ENCODE data around the gene SLC6A19. TPM values are rescaled to one million over a fixed set of nuclear protein-coding genes. Genes with fewer than 3 reads are reported as not detected.

The SLC6A19 gene
- total and polyA plus RNA-seq, 4 donors = 0.17 to 4.9 (median 0.91) TPM

GRCh38 chr5:1164696-1165630 is 36.4 kb upstream of the SLC6A19 start:
- no peak overlapping the region for H3K27ac ChIP-seq (ENCODE audit: low read depth in 1 of 2, low read length in 2 of 2)
- TF ChIP-seq MAX (IDR thresholded peaks at IDR 0.05) (no peak), HNF4A (conservative IDR thresholded peaks at IDR 0.05) (no peak), CTCF (IDR thresholded peaks at IDR 0.05; ENCODE audit: low read depth, low read length, missing input control) (no peak), FOXA2 (IDR thresholded peaks at IDR 0.05) (no peak), EGR1 (IDR thresholded peaks at IDR 0.05; ENCODE audit: low read depth in 2 of 2) (no peak), SP1 (IDR thresholded peaks at IDR 0.05) (no peak), ZBTB33 (IDR thresholded peaks at IDR 0.05) (no peak), RAD21 (IDR thresholded peaks at IDR 0.05) (no peak), RXRA (IDR thresholded peaks at IDR 0.05) (no peak), HNF4G (IDR thresholded peaks at IDR 0.05) (no peak), YY1 (IDR thresholded peaks at IDR 0.05) (no peak), NR2F2 (IDR thresholded peaks at IDR 0.05) (no peak)
- no peak for DNase-seq (ENCODE audit: low spot score)
- no peaks in the 10 kb centered on the region for H3K9me3 ChIP-seq (ENCODE audit: control insufficient read depth in 4 of 4, low read length in 3 of 4)
- H3K27me3 ChIP-seq (ENCODE audit: control insufficient read depth in 4 of 4, insufficient read depth in 4 of 4, low read length in 3 of 4) = no peaks in the 10 kb centered on the region
- no peaks in the 10 kb centered on the region for H3K36me3 ChIP-seq (ENCODE audit: control insufficient read depth in 4 of 4, insufficient read depth in 3 of 4, low read depth in 1 of 4, low read length in 3 of 4)
- H3K4me3 ChIP-seq (ENCODE audit: low read depth in 1 of 3, low read length in 3 of 3) = no peak overlapping the region
- no peak overlapping the region for H3K9ac ChIP-seq (ENCODE audit: low read depth in 1 of 2, low read length in 2 of 2)
- WGBS = 77% methylated on average over 27 of the region's 27 CpGs
- peaks cover 0 to 11% (median 6%) of the 10 kb centered on the region in 4 donors for H3K4me1 ChIP-seq (ENCODE audit: control insufficient read depth in 4 of 4, insufficient read depth in 4 of 4, low read length in 3 of 4)

- Histone ChIP-seq H3K27ac (ENCODE audit: low read depth in 1 of 2, low read length in 2 of 2) (no peak overlapping the region), H3K4me1 (ENCODE audit: control insufficient read depth in 4 of 4, insufficient read depth in 4 of 4, low read length in 3 of 4) (peaks cover 0 to 11% (median 6%) of the 10 kb centered on the region in 4 donors), H3K36me3 (ENCODE audit: control insufficient read depth in 4 of 4, insufficient read depth in 3 of 4, low read depth in 1 of 4, low read length in 3 of 4) (no peaks in the 10 kb centered on the region)
- TF ChIP-seq ZBTB33 (IDR thresholded peaks at IDR 0.05) = no peak
- TF ChIP-seq SP1 (IDR thresholded peaks at IDR 0.05) = no peak
- no peak for TF ChIP-seq NR2F2 (IDR thresholded peaks at IDR 0.05)
- no peak for TF ChIP-seq ATF3 (IDR thresholded peaks at IDR 0.05)
- TF ChIP-seq RAD21 (IDR thresholded peaks at IDR 0.05) = no peak
- no peak for TF ChIP-seq FOXA1 (IDR thresholded peaks at IDR 0.05)
- TF ChIP-seq EGR1 (IDR thresholded peaks at IDR 0.05; ENCODE audit: low read depth in 2 of 2) = no peak
- TF ChIP-seq JUND (IDR thresholded peaks at IDR 0.05) = no peak
- no peak for TF ChIP-seq GABPA (IDR thresholded peaks at IDR 0.05 in 1 of 2, conservative IDR thresholded peaks at IDR 0.05 in 1 of 2)
- TF ChIP-seq HNF4G (IDR thresholded peaks at IDR 0.05) = no peak
- TF ChIP-seq HNF4A (conservative IDR thresholded peaks at IDR 0.05) = no peak
- no peak for TF ChIP-seq TAF1 (conservative IDR thresholded peaks at IDR 0.05)
- no peak for TF ChIP-seq REST (IDR thresholded peaks at IDR 0.05)
- no peak for TF ChIP-seq FOXA2 (IDR thresholded peaks at IDR 0.05)
- TF ChIP-seq MAX (IDR thresholded peaks at IDR 0.05) = no peak
Measured at GRCh38 chr5:1165864-1166263, 35.5 kb upstream of the SLC6A19 start.

More at GRCh38 chr5:1165864-1166263, 35.5 kb upstream of the SLC6A19 start:
- no peak overlapping the region for H3K9ac ChIP-seq (ENCODE audit: low read depth in 1 of 2, low read length in 2 of 2)
- no peaks in the 10 kb centered on the region for H3K9me3 ChIP-seq (ENCODE audit: control insufficient read depth in 4 of 4, low read length in 3 of 4)
- no peak overlapping the region for H3K4me3 ChIP-seq (ENCODE audit: low read depth in 1 of 3, low read length in 3 of 3)
- DNase-seq (ENCODE audit: low spot score) = no peak
- no peaks in the 10 kb centered on the region for H3K27me3 ChIP-seq (ENCODE audit: control insufficient read depth in 4 of 4, insufficient read depth in 4 of 4, low read length in 3 of 4)
